Measurements from ENCODE around the gene RCCD1. TPM values are rescaled to one million over a fixed set of nuclear protein-coding genes. Genes with fewer than 3 reads are reported as not detected.

RCCD1 gene
- total RNA-seq, 1 donor from 2014 or later = 10.0 TPM

DNA sequence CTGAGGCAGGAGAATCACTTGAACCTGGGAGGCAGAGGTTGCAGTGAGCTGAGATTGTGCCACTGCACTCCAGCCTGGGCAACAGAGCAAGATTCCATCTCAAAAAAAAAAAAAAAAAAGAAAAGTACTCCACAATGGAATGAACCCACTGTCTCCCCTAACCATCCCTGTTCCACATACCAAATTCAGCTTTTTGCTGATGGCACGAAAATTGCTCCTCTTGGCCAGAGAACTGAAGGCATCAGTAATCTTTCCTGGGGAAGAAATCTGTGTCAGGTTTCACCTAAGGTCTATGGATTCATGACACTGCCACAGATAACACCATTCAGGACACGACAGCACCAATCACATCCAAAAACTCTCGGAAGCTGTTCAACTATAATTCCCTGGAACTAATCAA lies 46.5 kb downstream of the RCCD1 start:
- Histone ChIP-seq H3K9me3 (no peaks in the 10 kb centered on the region), H3K27me3 (no peaks in the 10 kb centered on the region), H3K27ac (no peak overlapping the region), H3K4me1 (no peaks in the 10 kb centered on the region), H3K36me3 (peaks cover 58 to 80% of the 10 kb centered on the region in 2 donors), H3K4me3 (no peak overlapping the region)
- TF ChIP-seq CTCF (IDR thresholded peaks at IDR 0.05) = no peak
- intact Hi-C loops (cut with DNase I) = no loop called here
- no peak for DNase-seq (ENCODE audit: low spot score in 2 of 2)

DNA sequence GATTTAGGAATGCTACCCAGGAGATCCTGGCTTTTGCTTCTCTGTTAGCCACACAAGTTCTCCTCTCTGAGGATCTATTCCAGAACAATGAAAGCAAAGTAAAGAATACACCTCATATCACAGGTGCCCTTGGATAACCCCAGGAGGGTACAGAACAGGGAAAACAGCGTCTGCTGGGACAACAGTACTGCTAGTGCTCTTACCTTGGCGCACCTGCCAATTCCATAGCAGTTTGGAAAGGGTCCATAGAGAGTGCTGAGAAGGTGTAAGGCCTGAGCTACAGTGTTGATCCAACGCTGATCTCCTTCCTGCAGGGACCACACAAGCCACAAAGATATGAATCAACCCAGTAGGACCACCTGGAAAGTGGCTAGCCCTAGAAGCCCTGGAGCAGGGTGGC lies 52.6 kb downstream of the RCCD1 start:
- intact Hi-C loops (cut with DNase I) = no loop called here
- no peak for DNase-seq (ENCODE audit: low spot score in 2 of 2)
- Histone ChIP-seq H3K4me3 (no peak overlapping the region), H3K27ac (no peak overlapping the region), H3K4me1 (no peaks in the 10 kb centered on the region), H3K27me3 (no peaks in the 10 kb centered on the region), H3K36me3 (peaks cover 87 to 93% of the 10 kb centered on the region in 2 donors), H3K9me3 (no peaks in the 10 kb centered on the region)
- TF ChIP-seq CTCF (IDR thresholded peaks at IDR 0.05) = no peak

Other genes starting within 250 kb of the RCCD1 start
- gene BLM, start 237.5 kb upstream of the RCCD1 start, total RNA-seq = 0.11 TPM
- 86.3 TPM for gene FURIN, start 86.3 kb upstream of the RCCD1 start, total RNA-seq
- 65.1 TPM for gene FES, start 70.4 kb upstream of the RCCD1 start, total RNA-seq
- gene MAN2A2, start 51.6 kb upstream of the RCCD1 start, total RNA-seq = 90.4 TPM
- 29.4 TPM for gene HDDC3, start 22.3 kb upstream of the RCCD1 start, total RNA-seq
- gene UNC45A, start 19.6 kb upstream of the RCCD1 start, total RNA-seq = 73.5 TPM
- gene PRC1, start 39.7 kb downstream of the RCCD1 start, total RNA-seq = 29.1 TPM
- 0.53 TPM for gene VPS33B, start 67.7 kb downstream of the RCCD1 start, total RNA-seq
- gene SV2B, start 145.4 kb downstream of the RCCD1 start, total RNA-seq = 0.11 TPM

All from ascending aorta (tissue), 2 donors.